GDM1 (cell line): ENCODE results near the gene ABHD17B.
"Not testable (repeated sequence)": the region's sequence is repeated elsewhere in the genome, so short reads cannot be mapped to it uniquely, and the experiment has no call there.

Experiments used
- DNase-seq: peaks from one replicate; lab custom pipeline; 2025; lab: John Stamatoyannopoulos, UW

ABHD17B gene

DNA sequence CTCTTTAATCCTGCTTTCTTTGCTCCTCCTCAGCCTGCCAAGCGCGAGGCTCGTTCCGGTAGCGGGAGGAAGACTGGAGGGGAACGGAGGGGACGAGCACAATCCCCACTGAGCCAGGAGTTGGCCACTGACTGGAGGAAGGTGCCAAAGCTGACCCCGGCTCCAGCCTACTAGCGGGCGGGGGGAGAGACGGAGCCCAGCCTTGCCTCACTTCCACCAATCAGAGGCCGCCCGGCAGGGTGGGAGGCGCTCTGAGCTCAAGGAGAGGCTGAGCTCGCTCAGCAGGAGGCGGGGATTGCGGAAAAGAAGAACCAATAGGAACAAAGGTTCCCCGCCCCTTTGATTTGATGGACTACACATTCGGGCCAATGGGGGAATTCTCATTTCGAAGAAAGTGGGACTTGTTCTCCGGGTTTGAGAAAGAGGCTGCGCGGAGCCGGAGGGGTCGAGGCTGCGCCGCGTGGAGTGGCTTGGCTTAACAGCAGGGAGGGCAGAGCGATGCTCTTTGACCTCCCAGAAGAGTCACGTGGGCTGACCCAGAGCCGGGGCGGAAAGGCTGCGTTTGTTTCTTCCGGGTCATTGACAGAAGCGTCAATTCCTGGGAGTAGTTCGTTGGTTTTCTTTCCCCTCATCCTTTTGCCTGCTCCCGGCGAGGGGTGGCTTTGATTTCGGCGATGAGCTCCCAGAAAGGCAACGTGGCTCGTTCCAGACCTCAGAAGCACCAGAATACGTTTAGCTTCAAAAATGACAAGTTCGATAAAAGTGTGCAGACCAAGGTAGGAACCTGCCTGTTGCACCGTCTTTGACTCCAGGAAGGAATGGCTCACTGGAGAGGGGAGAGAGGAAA is at the start of gene ABHD17B, which contains the start of gene C9orf85:
Gene ABHD17B, minus strand, starts transcription at position 133 of the 847 bp plus-strand sequence. CDS start 36,113 bp downstream, outside the sequence.
Gene C9orf85, plus strand, starts transcription at position 579 of the 847 bp plus-strand sequence. Its CDS starts 96 bp downstream, at position 675.
- peak; percentile 99 for DNase-seq

DNA sequence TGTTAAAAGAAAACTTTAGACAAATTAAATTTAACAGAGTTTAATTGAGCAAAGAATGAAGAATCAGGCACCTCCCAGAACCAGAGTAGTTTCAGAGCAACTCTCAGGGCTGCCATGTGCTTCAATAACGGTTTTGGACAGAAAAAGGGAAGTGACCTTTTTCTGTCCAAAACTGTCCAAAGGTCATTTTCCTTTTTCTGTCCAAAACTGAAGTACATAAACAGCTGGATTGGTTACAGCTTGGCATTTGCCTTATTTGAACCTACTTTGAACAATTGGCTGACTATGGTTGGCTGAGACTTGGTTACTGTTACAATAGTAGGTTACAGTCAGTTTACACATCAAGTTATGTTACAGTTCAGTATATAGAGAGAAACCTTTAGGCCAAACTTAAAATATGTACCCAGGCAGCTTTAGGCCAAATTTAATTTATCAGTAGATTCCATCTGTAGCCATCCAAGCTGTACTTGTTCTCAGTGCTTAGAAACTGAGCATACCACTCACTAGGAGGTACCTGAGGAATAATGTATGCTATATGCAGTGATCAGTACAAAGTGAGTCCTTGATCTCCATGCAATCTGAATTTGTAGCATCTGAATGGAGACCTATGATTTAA is 44.4 kb upstream of the ABHD17B start:
- DNase-seq: no peak

- DNase-seq: not testable (repeated sequence)
Measured at GRCh38 chr9:71954652-71955051, 43.7 kb upstream of the ABHD17B start.

GRCh38 chr9:71944754-71945375 is 33.9 kb upstream of the ABHD17B start:
- DNase-seq: no peak

GRCh38 chr9:71941998-71942567 is 31.1 kb upstream of the ABHD17B start:
- no peak for DNase-seq

DNA sequence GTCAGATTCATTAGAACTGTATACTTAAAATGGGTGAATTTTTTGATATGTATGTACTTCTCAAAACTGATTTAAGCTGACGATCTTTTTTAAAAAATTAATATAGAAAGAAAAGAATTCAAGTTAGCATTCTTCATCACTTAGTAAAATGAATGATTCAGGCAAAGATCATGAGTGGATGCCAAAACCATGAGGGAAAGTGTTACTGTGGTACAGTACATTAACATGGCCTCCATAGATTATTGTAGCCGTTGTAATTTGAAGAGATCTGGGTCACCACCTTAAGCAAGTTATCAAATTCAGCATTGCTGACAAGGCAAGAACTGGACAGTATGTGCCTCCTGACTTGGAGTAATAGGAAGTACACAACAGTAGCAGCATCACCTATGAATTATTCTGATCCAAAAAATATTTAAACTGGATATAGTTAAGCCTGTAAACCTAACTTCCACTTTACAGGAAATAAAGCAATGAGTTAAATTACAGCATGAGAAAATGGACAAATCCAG is 30.1 kb upstream of the ABHD17B start:
- no peak for DNase-seq

DNA sequence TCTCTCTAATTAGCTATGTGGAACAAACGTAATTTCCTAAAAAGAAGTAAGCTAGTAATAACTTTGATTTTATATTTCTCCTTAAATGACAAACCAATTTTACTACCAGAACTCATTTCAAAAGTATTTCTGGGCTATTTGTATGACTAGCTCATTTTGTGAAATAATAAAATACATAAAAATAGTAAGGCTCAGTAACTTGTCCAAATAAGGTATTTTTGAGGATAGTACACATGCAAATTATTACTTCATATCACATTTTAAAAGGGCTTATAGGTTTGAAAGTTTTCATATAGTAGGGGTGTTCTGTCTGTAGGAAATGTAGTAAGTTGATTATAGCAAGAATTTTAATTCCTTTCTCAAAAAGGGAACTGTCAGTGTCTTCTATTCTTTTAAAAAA is 26.9 kb upstream of the ABHD17B start:
- DNase-seq: no peak

GRCh38 chr9:71937070-71937625 is 26.2 kb upstream of the ABHD17B start:
- DNase-seq: no peak

GRCh38 chr9:71936066-71936465 is 25.1 kb upstream of the ABHD17B start:
- no peak for DNase-seq

GRCh38 chr9:71931166-71931565 is 20.2 kb upstream of the ABHD17B start:
- DNase-seq: no peak

DNA sequence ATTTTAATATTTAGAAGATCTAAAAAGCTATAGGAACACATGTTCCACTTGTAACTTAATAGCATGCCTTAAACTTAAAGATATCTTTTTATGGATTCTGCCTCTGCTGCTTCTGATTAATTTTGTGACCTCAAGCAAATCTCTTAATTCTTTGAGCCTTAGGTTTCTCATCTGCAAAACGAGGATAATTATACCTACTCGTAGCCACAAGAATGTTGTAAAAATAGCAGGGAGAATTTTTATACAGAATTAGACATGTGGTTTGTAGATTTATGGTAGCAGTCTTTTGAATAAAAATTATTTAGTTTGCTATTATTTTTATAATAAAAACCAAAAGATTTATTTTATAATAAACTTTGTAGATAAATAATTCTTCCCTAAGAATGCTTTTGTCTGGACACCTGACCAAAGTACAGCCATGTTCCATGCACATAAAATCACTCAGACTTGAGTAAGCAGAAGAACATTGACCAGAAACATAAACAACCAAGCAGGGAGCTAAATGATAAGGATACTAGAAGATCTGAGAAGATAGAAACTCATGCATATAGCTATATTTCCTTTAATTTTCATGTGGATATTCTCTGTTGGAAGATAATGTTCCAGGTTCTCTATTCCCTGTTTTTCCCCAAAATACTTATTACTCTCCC is 18.9 kb upstream of the ABHD17B start:
- no peak for DNase-seq

GRCh38 chr9:71929223-71929622 is 18.2 kb upstream of the ABHD17B start:
- no peak for DNase-seq

- DNase-seq: no peak
Measured at GRCh38 chr9:71928806-71929205, 17.8 kb upstream of the ABHD17B start.

- no peak for DNase-seq
Measured at GRCh38 chr9:71928376-71928775, 17.4 kb upstream of the ABHD17B start.

GRCh38 chr9:71925834-71926233 is 14.8 kb upstream of the ABHD17B start:
- no peak for DNase-seq

GRCh38 chr9:71924576-71924975 is 13.6 kb upstream of the ABHD17B start:
- DNase-seq: no peak

DNA sequence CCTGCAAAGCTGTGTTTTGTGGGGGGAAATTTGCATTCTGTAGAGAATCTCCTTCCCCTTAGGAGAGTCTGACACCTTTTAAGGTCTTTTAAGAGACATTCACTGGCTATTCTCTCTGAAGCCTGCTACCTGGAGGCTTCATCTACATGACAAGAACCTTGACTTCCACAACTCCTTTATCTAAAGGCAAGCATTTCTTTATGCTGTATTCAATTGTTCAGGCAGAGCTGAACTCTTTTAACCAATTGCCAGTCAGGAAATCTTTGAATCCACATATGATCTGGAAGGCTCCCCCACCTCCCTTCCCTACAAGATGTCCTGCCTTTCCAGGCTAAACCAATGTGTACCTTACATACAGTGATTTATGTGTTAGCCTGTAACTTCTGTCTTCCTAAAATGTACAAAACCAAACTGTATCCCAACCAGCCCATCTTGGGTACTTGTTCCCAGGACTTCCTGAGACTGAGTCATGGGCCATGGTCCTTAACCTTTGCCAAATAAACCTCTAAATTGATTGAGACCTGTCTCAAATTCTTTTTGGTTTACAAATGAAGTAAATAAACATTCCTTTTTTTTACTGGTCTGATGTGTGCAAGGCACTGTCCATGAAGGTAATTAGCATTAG is 10.3 kb upstream of the ABHD17B start:
- DNase-seq: no peak

- no peak for DNase-seq
Measured at GRCh38 chr9:71920456-71921189, 9.6 kb upstream of the ABHD17B start.

DNA sequence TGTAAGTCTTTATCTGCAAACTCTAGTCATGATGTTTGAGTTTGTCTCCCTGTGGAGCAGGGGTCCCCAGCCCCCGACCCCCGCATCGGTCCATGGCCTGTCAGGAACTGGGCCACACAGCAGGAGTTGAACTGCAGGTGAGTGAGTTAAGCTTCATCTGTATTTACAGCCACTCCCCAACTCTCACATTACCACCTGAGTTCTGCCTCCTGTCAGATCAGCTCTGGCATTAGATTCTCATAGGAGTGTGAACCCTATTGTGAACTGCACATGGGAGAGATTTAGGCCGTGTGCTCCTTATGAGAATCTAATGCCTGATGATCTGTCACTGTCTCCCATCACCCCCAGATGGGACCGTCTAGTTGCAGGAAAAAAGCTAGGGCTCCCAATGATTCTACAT is 7.4 kb upstream of the ABHD17B start:
- DNase-seq: no peak

- DNase-seq: no peak
Measured at GRCh38 chr9:71916834-71917534, 6.0 kb upstream of the ABHD17B start.
